H54 (cell line): ENCODE results near the gene TMEM132D.
"Not testable (repeated sequence)": the region's sequence is repeated elsewhere in the genome, so short reads cannot be mapped to it uniquely, and the experiment has no call there.

Experiments used
- DNase-seq: peaks from one replicate; pipeline ENCODE4 v3.0.0; 2011; ENCODE audit warnings: low spot score, mixed read lengths; ENCODE audit not compliant: insufficient read length
- FAIRE-seq: peaks from 3 replicates; lab custom pipeline; 2011; peaks lifted over from hg19 to GRCh38; lab: Jason Lieb, UNC
- POLR2A ChIP-seq: IDR thresholded peaks from 2 replicates; pipeline ENCODE4 v1.6.1; 2011; ENCODE audit warnings: low read depth, mild to moderate bottlenecking, low read length

The TMEM132D gene

GRCh38 chr12:129571901-129572494 is 331.8 kb downstream of the TMEM132D start:
- FAIRE-seq (no peak), DNase-seq (no peak)
- TF ChIP-seq POLR2A = no peak

- DNase-seq = no peak
- TF ChIP-seq POLR2A = no peak
- no peak for FAIRE-seq
These were observed 332.9 kb downstream of the TMEM132D start for GRCh38 chr12:129570796-129571400.

- DNase-seq = no peak
- no peak for FAIRE-seq
- no peak for TF ChIP-seq POLR2A
These were observed 337.0 kb downstream of the TMEM132D start for GRCh38 chr12:129566800-129567199.

- DNase-seq (no peak), FAIRE-seq (no peak)
- TF ChIP-seq POLR2A = no peak
These were observed 339.1 kb downstream of the TMEM132D start for GRCh38 chr12:129564768-129565167.

GRCh38 chr12:129563266-129563665 is 340.6 kb downstream of the TMEM132D start:
- FAIRE-seq (no peak), DNase-seq (no peak)
- TF ChIP-seq POLR2A = no peak

- no peak for TF ChIP-seq POLR2A
- no peak for DNase-seq
- FAIRE-seq = no peak
These were observed 342.5 kb downstream of the TMEM132D start for GRCh38 chr12:129561304-129561703.

GRCh38 chr12:129559776-129560175 is 344.0 kb downstream of the TMEM132D start:
- no peak for FAIRE-seq
- TF ChIP-seq POLR2A = no peak
- no peak for DNase-seq

GRCh38 chr12:129558036-129558435 is 345.8 kb downstream of the TMEM132D start:
- FAIRE-seq (no peak), DNase-seq (no peak)
- TF ChIP-seq POLR2A = no peak

GRCh38 chr12:129556082-129556481 is 347.7 kb downstream of the TMEM132D start:
- DNase-seq (no peak), FAIRE-seq (no peak)
- TF ChIP-seq POLR2A = no peak

- FAIRE-seq = no peak
These were observed 350.7 kb downstream of the TMEM132D start for GRCh38 chr12:129552996-129553750.

GRCh38 chr12:129551441-129551840 is 352.4 kb downstream of the TMEM132D start:
- DNase-seq (no peak), FAIRE-seq (no peak)

More at GRCh38 chr12:129552996-129553750, 350.7 kb downstream of the TMEM132D start:
- TF ChIP-seq POLR2A = no peak
- no peak for DNase-seq

GRCh38 chr12:129550353-129550752 is 353.5 kb downstream of the TMEM132D start:
- DNase-seq (no peak), FAIRE-seq (no peak)
- no peak for TF ChIP-seq POLR2A

More at GRCh38 chr12:129551441-129551840, 352.4 kb downstream of the TMEM132D start:
- TF ChIP-seq POLR2A = no peak

- no peak for TF ChIP-seq POLR2A
- FAIRE-seq = no peak
- no peak for DNase-seq
These were observed 354.2 kb downstream of the TMEM132D start for GRCh38 chr12:129549656-129550055.

GRCh38 chr12:129549020-129549419 is 354.8 kb downstream of the TMEM132D start:
- not testable (repeated sequence) for DNase-seq, FAIRE-seq
